Measurements from ENCODE around the gene HECTD4.

The HECTD4 gene

DNA sequence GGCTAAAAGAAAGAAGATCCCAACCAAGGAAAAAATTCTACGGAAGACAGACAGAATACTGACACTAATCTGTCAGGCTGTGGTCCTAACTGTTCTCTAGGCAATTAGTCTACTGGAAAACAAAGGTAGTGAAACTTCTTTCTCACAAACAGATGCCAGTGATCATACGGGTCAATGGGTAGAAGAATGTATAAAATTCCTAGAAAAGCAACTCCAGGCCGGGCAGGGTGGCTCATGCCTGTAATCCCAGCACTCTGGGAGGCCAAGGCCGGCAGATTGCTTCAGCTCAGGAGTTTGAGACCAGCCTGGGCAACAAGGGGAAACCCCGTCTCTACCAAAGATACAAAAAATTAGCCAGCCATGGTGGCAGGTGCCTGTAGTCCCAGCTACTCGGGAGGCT is 64.8 kb downstream of the HECTD4 start:
- DNase-seq = no peak

DNA sequence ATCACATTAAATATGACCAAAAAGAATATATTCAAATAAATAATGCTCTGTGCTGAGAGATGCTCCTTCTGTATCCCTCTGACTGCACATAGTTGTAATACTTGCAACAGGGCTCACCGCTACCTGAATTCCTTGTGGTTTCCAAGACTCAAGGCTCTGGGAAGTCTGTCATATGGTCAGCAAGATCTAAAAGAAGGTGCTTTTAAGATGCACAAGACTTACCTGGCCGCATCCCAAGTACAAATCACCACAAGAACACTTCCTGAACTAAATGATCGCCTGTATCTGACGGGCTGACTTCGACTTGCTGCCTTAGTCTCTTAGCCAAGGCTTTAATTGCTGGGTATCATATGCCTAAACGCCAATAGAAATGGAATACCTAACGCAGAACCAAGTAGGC is 67.2 kb downstream of the HECTD4 start:
- no peak for DNase-seq

DNA sequence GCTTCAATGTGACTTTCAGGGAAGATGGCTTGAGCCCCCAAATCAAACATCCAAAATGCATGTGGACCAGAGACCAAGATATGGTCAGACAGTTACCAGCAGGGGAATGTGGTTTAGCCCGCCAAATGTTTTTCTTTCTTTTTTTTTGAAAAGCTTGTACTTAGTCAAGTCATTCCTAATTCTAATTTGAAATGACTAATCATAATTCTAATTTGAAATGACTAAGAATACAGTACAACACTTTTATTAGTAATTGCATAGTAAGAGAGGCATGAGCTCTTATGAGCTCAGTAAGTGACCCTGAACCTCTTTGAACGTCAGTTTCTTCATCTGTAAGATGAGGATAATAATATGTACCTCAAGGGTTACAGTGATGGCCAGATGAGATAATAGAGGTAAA is 72.4 kb downstream of the HECTD4 start:
- no peak for DNase-seq

DNA sequence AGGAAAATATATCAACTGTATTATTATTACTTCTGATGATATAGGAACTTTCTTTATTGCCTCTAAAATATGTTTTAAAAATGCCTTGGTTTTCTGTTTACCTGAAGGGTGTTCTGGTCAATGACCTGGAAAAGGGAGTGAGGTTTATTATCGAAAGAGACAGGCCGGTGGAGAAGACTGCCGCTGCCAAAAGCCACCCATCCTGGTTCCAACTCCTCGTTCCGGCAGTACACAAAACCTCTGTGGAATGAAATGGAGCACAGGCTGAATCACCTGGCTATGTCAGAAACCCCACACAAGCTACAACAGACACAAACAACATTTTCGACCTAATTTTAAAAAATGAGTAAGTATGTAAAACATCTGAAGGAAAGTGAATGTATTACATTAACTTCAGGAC is 73.6 kb downstream of the HECTD4 start:
- no peak for DNase-seq

DNA sequence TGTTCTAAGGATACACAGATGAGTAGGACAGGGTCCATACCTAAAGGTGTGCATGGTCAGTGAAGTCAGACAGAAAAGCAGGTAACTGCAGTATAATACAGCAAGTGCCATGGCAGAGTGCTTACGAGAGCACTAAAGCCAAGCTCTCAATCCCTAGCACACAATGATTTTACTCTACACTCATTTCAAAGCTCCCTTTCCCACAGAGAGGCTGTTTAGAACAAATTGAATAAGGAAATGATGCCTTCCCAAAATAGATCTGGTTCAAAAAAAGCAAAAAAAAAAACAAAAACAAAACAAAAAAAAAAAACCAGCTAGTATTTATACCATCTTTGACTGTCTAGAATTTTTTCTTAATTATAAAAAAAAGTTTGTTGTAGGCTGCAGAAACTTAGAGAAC is 74.1 kb downstream of the HECTD4 start:
- DNase-seq = no peak

DNA sequence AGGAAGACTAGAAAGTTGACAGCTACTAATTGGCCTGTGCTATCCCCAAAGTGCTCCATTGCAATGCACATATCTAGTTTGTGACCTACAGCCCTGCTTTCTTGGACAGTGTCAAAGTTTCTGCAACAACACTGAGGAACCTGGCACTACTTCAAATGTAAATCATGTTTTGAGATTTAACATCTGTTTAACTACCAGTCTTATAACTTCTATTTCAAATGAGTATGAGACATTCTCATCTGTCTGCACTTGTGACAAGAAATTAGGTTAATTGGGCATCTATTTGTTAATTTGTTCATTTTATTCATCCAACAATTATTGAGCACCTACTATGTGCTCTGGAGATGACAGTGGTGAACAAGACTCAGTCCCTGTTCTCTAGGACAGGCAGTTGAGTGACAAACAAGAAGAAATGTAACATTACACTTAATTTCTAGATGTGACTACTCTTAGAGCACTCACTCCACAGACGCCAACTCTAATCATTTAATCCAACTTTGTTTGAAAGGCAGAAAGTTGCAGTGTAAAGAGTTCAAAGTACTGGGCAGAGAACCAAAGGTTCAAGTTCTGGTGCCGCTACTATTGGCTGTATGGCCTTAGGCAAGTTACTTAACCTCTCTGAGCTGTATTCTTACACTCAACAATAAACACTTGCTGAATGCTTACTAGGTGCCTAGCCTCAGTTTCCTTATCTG is 74.8 kb downstream of the HECTD4 start:
- no peak for DNase-seq

DNA sequence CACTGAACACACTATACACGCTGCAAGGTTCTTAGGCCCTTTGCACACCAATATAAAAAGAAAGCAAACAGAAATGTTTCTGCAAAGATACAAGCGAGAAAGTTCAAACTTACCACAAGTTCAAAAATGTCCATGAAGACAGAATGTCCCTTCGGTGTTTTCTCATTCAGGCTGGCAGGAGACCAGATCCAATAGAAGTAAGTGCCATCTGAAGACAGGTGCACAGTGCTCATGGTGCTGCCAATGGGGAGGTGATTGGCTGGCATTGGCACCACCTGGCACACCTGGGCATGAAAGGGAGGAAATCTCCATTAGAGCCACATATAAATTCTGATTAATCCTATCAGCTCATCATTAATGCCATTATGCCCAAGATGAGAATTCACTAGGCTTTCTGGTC is 76.3 kb downstream of the HECTD4 start:
- DNase-seq = no peak

DNA sequence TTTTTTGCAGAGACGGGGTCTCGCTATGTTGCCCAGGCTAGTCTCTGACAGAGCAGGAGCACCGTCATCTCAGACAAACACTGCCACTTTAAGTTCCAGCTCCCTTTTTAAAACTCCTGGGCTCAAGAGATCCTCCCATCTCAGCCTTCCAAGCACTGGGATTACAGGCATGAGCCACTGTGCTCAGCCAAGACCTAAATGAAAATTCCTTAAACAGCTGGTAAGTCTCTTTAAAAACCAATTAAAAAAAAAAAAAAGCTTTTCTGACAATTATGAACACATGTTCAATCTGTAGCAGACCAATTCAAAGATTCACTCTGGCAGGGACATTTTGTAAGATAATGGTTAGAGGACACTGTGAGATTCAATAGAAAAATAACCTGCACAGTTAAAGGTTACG is 77.8 kb downstream of the HECTD4 start:
- no peak for DNase-seq

DNA sequence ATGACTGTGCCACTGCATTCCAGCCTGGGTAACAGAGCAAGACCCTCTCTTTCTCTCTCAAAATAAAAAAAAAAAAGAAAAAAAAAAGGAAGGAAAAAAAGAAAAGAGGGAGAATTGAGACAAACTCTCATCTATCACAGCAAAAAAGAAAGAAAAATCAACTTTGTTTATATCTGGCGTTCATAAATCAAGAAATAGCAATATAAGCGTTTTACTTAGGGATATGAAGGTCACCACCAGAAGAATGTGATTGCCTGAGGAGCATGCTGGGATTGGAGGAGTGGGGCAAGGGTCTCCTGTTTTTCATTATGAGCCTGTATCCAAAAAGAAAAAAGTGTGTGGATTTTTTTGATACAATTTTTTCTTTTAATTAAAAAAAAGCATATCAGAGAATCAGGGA is 78.4 kb downstream of the HECTD4 start:
- DNase-seq = no peak

DNA sequence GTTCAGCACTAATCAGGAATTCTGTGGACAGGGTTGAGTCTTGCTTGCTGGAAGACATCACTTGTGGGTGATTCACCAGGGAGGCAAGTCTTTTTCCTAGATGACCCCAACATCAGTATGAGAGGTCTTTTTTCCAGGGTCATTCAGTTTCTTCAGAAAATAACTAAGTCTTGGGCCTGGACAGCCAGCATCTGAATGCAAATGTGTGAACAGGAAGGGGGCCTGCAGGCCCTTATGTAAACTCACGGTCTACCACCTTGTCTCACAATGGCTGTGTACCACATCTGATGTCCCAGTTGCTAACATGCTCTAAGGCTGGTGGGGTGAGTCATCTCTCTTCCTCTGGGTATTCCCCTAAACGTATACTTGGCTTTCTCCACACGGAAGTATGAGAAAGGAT is 79.2 kb downstream of the HECTD4 start:
- DNase-seq = peak; percentile 13

DNA sequence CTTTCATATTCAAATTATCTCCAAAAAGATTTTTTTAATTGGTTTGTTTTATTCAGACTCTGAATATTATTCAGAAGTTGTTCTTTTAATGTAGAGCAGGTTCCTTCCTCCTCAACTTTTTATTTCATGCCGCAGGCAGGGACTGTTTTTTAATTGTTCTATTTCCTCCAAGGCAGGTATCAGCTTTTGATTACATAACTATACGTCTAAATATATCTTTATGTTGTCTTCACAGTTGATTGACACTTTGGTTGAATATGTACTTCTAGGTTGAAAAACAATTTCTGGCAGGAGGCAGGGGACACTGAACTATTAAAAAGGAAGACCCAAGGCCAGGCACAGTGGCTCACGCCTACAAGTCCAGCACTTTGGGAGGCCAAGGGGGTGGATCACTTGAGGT is 82.5 kb downstream of the HECTD4 start:
- DNase-seq = no peak

DNA sequence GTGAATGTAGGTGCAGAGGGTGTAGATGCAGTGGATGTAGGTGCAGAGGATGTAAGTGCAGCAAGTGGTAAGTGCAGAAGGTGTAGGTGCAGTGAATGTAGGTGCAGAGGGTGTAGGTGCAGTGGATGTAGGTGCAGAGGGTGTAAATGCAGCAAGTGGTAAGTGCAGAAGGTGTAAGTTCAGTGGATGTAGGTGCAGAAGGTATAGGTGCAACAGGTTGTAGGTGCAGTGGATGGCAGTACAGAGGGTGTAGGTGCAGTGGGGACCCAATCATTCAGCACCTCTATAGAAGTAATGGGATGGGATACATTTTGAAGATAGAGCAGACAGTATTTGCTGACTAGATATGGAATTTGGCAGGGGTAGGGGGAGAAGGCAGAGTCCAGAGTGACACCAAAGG is 85.0 kb downstream of the HECTD4 start:
- DNase-seq = no peak

DNA sequence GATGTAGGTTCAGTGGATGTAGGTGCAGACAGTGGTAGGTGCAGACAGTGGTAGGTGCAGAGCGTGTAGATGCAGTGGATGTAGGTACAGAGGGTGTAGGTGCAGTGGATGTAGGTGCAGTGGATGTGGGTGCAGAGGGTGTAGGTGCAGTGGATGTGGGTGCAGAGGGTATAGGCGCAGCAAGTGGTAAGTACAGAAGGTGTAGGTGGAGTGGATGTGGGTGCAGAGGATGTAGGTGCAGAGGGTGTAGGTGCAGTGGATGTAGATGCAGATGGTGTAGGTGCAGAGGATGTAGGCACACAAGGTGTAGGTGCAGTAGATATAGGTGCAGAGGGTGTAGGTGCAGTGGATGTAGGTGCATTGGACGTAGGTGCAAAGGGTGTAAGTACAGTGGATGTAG is 86.0 kb downstream of the HECTD4 start:
- no peak for DNase-seq

DNA sequence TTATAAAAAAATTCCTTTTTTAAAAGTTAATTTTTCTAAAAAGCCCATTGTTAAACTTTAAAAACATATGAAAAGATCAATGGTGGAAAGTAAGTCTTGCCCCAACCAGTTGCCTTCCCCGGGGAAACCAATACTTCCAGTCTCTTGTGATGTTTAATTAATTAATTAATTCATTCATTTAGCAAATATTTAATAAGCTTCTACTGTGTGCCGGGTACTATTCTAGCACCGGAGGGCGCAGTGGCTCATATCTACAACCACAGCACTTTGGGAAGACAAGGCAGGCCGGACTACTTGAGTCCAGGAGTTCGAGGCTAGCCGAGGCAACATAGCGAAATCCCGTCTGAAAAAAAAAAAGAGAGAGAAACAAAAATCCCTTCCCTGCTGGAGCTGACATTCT is 87.4 kb downstream of the HECTD4 start:
- no peak for DNase-seq

DNA sequence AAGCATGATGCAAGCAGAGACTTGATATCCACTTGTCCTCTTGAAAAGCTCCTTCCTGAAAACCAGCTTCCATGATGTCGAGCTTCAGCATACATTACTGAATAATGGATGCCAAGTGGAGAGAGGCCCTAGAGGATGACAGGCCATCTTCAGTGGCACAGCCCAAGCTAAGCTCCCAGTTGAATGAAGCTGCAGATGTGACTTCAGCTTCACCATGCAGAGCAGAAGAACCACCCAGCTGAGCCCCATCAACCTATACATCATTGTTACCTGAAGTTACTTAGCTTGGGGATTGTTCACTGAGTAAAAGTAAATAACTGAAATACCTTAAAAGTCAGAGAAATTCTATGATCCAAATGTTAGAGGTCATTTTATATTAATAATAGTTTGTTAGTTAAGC is 93.6 kb downstream of the HECTD4 start:
- no peak for DNase-seq

DNA sequence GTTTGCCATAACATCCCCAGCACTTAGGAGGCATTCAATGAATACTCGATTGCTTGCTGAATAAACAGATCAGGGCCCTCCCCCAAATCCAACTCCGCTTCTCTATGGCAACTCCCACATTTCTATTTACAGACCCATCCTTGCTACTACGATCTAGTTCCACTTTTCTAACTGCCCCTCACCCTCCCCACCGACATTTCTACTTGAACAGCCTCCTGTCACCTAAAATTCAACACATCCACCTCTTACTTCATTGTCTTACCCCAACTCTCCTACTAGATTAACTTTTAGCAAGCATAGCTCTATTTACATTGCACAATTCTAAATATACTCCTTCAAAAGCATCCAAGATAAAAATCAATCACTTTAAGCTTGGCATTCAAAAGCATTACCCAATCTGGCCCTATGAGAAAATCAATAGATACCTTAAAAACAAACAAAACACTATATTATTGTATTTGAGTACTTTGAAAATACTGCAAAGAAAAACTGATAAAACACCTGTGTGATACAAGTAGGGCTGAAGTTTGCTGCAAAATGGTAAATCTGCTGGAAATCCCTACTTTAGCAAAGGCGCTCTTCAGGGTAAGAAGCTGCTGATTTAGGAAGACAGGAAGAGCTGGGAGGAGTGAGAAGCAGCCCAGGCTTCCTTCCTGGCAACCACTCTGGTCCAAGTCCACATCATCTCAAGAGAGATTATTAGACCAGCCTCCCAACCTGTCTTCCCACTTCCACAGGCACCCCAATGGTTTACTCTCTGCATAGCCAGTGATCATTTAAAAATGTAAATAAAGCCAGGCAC is 96.4 kb downstream of the HECTD4 start:
- no peak for DNase-seq

DNA sequence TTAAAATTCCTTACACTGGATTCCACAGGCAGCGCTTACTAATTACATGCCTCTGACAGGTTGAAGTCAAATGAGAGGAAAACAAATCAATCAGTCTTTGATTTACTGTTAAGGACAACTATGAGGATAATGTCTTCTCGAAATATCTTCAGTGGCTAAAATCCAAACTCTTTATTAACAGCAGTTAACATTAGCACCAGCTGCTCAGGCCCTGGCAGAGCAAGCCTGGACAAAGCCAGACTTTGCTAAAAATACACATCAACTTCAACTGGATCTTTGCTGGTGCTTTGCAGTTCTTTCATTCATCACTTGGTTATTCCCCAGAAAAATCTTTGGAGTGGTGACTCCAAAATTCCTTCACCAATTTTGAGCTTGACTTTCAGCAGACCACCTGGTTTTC is 98.7 kb downstream of the HECTD4 start:
- no peak for DNase-seq

DNA sequence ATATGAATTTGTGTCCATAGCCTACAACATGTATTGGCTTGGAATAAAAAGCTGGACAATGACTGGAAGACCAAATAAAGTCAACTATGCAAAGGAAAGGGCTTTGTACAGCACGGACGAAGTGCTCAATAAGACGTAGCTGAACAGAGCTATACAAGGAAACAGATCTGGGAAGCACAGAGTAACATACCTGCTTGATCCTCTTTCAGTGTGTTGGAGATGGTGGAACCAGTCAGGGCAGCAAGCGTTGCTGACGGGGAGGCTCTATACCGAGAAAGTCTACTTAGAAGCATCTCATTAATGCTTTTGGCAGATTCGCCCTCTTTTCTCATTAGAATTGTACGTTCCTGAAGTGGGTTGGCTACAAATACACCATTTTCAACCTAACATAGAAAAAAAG is 99.3 kb downstream of the HECTD4 start:
- DNase-seq = no peak

DNA sequence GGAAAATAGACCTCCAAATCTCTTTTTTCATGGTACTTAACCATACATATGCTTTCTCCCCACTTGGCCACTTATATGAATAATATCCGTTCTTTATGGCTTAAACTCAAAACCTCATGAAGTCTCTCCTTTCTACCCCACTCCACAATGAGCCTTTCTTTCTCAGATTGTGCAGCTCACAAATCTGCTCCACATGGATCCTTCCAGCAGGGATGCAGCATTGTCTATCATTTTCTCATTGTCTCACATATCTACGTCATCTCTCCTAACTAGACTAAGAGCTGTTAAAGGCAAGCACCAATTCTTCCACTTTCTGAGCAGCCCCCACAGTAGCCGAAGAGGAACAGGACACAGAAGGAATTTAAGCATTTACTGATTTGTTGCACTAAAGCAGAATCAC is 106.4 kb downstream of the HECTD4 start:
- DNase-seq = no peak

DNA sequence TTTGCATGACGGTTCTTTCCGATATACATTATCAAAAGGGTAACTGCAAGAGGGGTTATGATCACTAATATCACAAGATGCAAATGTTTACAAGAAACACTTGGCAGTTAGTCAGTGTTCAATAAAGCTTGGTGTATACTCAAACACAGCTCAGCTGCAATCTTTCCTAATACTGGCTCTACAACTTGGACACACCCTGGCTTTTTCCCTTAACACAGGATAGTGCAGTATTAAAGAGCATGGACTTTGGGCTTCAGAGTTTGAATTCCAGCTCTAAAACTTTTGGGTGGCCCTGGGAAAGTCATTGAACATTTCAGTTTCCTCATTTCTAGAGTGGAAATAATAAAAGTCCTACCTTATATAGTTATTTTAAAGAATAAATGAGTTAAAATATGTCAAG is 107.0 kb downstream of the HECTD4 start:
- DNase-seq = no peak

DNA sequence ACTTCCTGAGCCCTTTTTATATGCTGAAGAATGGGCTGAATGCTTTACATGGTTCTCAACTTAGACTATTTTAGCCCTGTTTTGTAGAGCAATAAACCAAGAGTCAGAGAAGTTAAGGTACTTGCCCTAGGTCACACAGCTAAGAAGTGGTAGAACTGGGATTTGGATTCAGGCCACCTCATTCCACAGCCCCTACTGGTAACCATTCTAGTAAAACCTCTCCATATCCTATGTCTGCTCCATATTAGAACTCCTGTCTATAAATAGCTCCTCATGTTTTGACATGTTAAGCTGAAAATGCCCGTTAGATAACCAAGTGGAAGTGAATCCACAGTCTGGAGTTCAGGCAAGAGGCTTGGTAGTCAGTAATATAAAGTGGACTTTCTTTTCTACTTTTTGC is 111.6 kb downstream of the HECTD4 start:
- DNase-seq = no peak

DNA sequence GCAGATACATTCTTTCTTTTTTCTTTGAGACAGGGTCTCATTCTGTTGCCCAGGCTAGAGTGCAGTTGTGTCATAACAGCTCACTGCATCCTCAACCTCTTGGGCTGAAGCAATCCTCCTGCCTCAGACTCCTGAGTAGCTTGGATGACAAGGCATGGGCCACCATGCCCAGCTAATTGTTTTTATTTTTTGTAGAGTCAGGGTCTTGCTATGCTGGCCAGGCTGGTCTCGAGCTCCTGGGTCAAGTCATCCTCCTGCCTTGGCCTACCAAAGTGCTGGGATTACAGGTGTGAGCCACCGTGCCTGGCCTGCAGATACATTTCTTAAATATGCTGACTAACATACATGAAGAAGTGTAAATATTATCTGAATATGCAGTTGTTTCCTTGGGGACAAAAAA is 115.8 kb downstream of the HECTD4 start:
- no peak for DNase-seq

DNA sequence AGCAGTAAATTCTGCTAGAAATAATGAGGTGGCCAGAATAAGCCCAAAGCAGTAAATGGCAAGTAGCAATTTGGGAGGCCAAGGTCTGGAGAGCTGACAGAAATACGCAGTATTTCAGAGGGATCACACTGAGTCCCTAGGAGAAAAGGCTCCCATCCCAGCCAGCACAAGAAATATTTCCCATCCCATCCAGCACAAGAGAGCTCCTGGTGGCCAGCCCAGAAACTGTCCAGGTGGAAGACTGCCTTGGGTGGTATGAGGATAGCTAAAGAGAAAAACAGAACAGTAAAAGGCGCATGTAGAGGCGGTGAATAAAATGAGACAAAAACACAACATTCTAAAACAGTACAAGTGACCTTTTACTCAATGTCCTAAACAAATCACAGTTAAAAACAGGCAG is 120.7 kb downstream of the HECTD4 start:
- no peak for DNase-seq

DNA sequence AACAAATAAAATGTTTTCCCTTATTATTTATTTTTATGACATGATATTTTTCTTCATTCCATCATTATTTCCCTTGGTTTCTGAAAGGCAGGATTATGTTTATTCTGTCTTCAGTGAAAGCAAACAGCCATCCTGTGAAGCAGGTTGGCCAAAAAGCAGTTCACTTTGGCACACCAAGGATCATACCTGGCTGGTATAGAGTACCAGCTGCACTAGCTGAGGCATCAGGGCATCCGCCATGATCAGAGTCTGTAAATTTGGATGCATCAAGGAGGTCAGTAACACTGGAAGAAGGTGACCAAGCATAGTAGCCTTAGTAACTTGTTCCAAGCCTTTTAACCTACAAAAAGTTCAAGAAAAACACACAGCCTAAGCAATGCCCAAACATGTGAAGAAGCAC is 123.3 kb downstream of the HECTD4 start:
- no peak for DNase-seq

DNA sequence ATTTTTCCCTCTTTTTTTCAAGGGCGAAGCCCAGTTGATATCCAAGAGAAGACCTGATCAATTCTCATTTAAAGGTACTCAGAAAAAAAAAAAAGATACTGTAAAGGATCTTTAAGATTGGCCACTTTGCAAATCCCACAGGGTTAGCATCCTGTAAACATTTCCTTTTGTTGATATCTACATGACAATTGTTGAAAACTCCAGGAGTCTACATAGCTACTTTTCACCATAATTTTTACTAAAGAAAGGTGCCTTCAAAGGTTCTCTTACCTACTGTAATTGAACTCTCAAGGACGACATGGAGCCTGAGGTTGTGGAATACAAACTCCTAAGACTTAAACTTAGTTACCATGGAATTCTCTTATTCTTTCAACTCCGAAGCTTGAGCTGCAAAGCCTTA is 125.5 kb downstream of the HECTD4 start:
- no peak for DNase-seq

All from activated CD4-positive, alpha-beta T cell treated with anti-CD3 and anti-CD28 coated beads, Interleukin-2, amount 50 U/mL, for 1 hour (primary cell).